Right renal cortex interstitium (tissue), 3 donors: ENCODE measurements around the gene GTF2I. TPM values are rescaled to one million over a fixed set of nuclear protein-coding genes. Genes with fewer than 3 reads are reported as not detected.
"Not testable (repeated sequence)": the region's sequence is repeated elsewhere in the genome, so short reads cannot be mapped to it uniquely, and the experiment has no call there.

Experiments
- DNase-seq, 3 donors: peaks; one replicate each; pipeline ENCODE4 v3.0.0-alpha.2; 2013; ENCODE audit warnings: low read depth in 3 of 3, low spot score in 2 of 3
- polyA plus RNA-seq, 3 donors: library from polyadenylated mRNA; unstranded; fragments of 120-200 nt; gene quantifications; one replicate each; pipeline ENCODE4 v1.2.1, GENCODE V29; 2013; ENCODE audit not compliant: insufficient read length in 3 of 3

The GTF2I gene
- polyA plus RNA-seq, 3 donors: 290 to 309 (median 303) TPM

GRCh38 chr7:74708569-74709275 is 51.2 kb downstream of the GTF2I start:
- DNase-seq: no peak

GRCh38 chr7:74709880-74710671 is 52.6 kb downstream of the GTF2I start:
- DNase-seq: no peak

GRCh38 chr7:74713567-74713966 is 56.0 kb downstream of the GTF2I start:
- no peak for DNase-seq

- DNase-seq: no peak
These were observed 60.4 kb downstream of the GTF2I start for GRCh38 chr7:74717889-74718288.

GRCh38 chr7:74718336-74718735 is 60.8 kb downstream of the GTF2I start:
- DNase-seq: no peak

GRCh38 chr7:74722153-74722552 is 64.6 kb downstream of the GTF2I start:
- no peak for DNase-seq

GRCh38 chr7:74725840-74726239 is 68.3 kb downstream of the GTF2I start:
- DNase-seq: no peak

- DNase-seq: no peak
These were observed 69.0 kb downstream of the GTF2I start for GRCh38 chr7:74726309-74727101.

- not testable (repeated sequence) for DNase-seq
These were observed 71.2 kb downstream of the GTF2I start for GRCh38 chr7:74728686-74729085.

GRCh38 chr7:74730186-74730585 is 72.7 kb downstream of the GTF2I start:
- DNase-seq: not testable (repeated sequence)

- not testable (repeated sequence) for DNase-seq
These were observed 82.6 kb downstream of the GTF2I start for GRCh38 chr7:74739974-74740703.

GRCh38 chr7:74743936-74744557 is 86.5 kb downstream of the GTF2I start:
- DNase-seq: not testable (repeated sequence)

- not testable (repeated sequence) for DNase-seq
These were observed 96.5 kb downstream of the GTF2I start for GRCh38 chr7:74753921-74754482.

- DNase-seq: not testable (repeated sequence)
These were observed 99.2 kb downstream of the GTF2I start for GRCh38 chr7:74756673-74757072.

- DNase-seq: not testable (repeated sequence)
These were observed 100.8 kb downstream of the GTF2I start for GRCh38 chr7:74758268-74758667.

- not testable (repeated sequence) for DNase-seq
These were observed 101.5 kb downstream of the GTF2I start for GRCh38 chr7:74758982-74759381.

- not testable (repeated sequence) for DNase-seq
These were observed 107.8 kb downstream of the GTF2I start for GRCh38 chr7:74765205-74765918.

- not testable (repeated sequence) for DNase-seq
These were observed 109.0 kb downstream of the GTF2I start for GRCh38 chr7:74766509-74766908.

GRCh38 chr7:74766991-74767390 is 109.5 kb downstream of the GTF2I start:
- DNase-seq: not testable (repeated sequence)
